ENCODE measurements around the gene C22orf39.

The C22orf39 gene

DNA sequence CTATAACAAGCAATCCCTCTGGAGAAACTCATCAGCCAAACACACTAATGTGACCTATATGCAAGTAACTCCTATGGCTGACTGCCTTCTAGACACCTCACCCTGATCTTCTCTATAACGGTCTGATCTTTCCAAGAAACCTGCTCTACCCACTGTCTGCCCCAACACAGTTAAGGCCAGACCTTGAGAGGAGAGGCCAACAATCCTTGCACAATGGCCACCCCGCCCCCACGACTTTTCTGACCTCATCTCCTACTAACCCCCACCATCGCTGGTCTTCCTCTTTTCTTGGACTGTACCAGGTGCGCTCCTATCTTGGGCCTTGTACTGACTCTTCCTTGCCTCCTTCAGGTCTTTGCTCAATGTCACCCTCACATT, 28.4 kb downstream of the C22orf39 start:
- TF ChIP-seq, protein P1, sequence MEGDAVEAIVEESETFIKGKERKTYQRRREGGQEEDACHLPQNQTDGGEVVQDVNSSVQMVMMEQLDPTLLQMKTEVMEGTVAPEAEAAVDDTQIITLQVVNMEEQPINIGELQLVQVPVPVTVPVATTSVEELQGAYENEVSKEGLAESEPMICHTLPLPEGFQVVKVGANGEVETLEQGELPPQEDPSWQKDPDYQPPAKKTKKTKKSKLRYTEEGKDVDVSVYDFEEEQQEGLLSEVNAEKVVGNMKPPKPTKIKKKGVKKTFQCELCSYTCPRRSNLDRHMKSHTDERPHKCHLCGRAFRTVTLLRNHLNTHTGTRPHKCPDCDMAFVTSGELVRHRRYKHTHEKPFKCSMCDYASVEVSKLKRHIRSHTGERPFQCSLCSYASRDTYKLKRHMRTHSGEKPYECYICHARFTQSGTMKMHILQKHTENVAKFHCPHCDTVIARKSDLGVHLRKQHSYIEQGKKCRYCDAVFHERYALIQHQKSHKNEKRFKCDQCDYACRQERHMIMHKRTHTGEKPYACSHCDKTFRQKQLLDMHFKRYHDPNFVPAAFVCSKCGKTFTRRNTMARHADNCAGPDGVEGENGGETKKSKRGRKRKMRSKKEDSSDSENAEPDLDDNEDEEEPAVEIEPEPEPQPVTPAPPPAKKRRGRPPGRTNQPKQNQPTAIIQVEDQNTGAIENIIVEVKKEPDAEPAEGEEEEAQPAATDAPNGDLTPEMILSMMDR (IDR thresholded peaks at IDR 0.05; ENCODE audit: low read length, missing control alignments): no peak

DNA sequence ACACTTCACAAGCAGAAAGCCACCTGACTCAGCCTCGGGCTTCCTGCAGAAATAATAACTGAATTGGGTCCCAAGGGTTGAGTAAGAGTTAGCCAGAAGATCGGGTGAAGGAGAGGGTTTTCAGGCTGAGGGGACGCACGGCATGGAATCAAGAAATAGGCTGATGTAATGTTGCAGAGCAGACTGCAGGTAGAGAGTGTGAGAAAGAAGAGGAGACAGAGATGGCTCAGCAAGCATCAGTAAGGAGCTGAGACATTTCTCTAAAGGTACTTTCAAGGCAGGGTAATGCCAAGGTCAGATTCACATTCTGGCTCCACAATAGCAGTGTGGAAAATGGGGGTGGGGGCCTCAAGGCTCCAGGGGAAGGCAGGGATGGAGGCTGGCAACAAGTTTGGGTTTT, 34.6 kb downstream of the C22orf39 start:
- H3K4me3 ChIP-seq (replicated peaks; ENCODE audit: low read depth, low read length): no peak overlapping the region
- DNase-seq (ENCODE audit: low read depth): no peak
- TF ChIP-seq, protein P1 (IDR thresholded peaks at IDR 0.05; ENCODE audit: low read length, missing control alignments): no peak

More for the DNA sequence above, 28.4 kb downstream of the C22orf39 start:
- DNase-seq (ENCODE audit: low read depth): no peak
- no peak overlapping the region for H3K4me3 ChIP-seq (replicated peaks; ENCODE audit: low read depth, low read length)

DNA sequence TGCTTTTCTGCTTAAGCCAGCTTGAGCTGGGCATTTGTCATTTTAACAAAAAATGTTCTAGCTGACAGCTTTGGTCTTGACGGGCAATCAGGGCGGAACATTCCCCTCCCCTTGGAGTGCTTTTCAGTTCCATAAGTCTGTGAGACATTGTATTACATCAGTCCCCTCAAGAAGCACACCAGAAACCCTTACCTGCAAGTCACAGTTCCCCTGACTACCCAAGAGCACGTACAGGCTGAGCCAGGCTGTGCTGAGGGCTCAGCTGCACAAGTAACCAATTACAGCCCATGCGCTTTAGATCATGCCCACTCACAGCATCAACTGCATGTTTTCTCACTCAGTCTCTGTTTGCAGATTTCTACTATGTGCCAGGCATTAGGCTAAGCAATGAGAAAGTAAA, 35.0 kb downstream of the C22orf39 start:
- TF ChIP-seq, protein P1 (IDR thresholded peaks at IDR 0.05; ENCODE audit: low read length, missing control alignments): no peak
- DNase-seq (ENCODE audit: low read depth): no peak
- H3K4me3 ChIP-seq (replicated peaks; ENCODE audit: low read depth, low read length): no peak overlapping the region

DNA sequence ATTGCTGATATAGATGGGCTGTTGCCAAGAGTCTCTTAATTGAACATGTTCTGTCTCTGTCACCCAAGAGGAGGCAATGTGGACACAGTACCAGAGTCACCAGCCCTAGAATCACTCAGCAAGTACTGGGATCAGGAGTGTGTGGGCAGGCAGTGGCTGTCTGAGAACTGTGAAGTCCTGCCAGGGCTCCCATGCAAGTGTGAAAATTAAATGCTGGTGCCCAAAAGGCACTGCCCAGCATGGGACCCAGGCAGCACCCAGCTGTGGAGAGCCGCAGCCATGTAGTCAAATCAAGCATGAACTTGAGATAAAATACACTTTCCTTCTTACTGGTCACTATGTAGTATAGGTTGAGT, 35.8 kb downstream of the C22orf39 start:
- DNase-seq (ENCODE audit: low read depth): no peak
- TF ChIP-seq, protein P1 (IDR thresholded peaks at IDR 0.05; ENCODE audit: low read length, missing control alignments): no peak

DNA sequence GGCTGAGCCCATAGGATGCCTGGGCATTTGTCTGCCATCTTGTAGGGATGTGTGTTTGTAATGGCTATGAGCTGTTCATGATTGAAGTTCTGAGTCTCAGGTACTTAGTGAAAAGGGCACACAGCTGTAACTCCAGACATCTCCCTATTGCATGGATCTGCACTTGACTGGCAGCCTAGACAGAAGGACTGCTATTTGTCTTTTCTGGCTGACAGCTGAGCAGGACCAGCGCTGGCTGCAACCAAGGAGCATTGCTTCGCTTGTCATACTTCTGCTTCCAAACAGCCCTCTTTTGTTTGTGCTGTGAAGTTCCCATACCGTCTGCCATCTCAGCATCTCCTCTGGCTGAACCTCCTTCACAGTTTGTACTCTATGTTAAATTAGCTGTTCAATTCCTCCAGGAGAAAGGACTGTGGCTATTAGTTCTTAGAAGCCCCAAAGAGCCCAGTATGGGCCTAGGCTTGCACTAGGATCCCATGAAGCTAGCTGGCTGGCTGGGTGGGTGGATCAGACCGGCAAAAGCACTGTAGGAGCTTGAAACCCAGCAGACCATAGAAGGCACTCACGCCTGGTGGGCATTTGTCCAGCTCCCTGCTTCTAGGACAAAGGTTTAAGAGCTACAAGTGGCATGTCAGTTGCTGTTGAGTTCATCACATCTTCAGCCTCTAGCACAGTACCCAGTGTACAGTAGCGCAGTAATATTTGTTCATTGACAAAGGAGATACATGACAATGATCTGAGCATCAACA, 36.4 kb downstream of the C22orf39 start:
- no peak overlapping the region for H3K4me3 ChIP-seq (replicated peaks; ENCODE audit: low read depth, low read length)
- no peak for DNase-seq (ENCODE audit: low read depth)
- TF ChIP-seq, protein P1 (IDR thresholded peaks at IDR 0.05; ENCODE audit: low read length, missing control alignments): no peak

More for the DNA sequence above, 35.8 kb downstream of the C22orf39 start:
- H3K4me3 ChIP-seq (replicated peaks; ENCODE audit: low read depth, low read length): no peak overlapping the region

DNA sequence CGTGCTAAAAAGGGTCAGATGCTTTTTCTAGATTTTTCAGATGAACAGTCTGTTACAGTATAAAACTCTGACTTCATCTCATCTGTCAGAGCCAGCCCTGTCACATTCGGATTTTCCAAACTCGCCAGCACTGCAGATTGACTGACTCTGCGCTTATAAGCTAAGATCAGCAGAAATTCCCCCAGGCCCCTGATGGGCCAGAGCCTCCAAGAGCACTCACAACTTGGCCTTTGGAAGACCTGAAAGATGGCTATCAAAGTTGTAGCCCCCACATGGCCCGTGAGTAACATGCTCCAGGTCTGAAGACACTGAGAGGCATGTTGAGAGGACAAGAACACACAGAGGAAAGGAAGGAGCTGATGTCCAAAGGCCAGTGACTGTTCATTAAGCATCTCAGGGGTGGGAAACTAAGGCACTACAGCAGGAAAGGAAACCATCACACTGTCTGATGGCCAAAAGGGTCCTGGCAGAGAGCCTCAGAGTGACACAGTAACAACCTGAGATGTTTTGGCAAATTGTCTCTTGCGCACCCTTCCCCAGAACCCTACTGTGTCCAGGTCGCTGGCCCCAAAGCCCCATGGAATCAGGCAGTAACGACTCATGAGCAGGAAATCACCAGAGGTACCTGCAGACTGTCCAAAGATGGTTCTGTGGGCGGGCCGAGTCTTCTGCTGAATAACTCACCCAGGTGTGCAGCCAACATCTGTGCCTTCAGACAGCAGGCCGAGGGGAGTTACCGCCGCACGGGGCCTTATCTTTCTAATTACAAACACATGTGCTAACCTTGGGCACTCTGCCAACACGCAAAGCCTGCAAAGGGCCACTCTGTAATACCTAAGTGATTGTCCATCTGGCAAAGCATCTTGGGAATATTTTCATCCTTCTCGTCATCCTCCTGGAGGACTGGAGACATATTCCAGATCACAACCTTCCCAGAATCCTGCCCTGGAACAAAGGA, 39.6 kb downstream of the C22orf39 start:
- no peak overlapping the region for H3K4me3 ChIP-seq (replicated peaks; ENCODE audit: low read depth, low read length)
- peak; percentile 30 for DNase-seq (ENCODE audit: low read depth)
- TF ChIP-seq, protein P1 (IDR thresholded peaks at IDR 0.05; ENCODE audit: low read length, missing control alignments): no peak

Measured in fibroblast of pulmonary artery (primary cell).